Activated CD8-positive, alpha-beta memory T cell treated with anti-CD3 and anti-CD28 coated beads for 36 hours (primary cell): ENCODE results near the gene PIK3R5. TPM values are rescaled to one million over a fixed set of nuclear protein-coding genes. Genes with fewer than 3 reads are reported as not detected.
"Not testable (repeated sequence)": the region's sequence is repeated elsewhere in the genome, so short reads cannot be mapped to it uniquely, and the experiment has no call there.

Experiments used
- CTCF ChIA-PET: fragments of 350-600 bp; sonication (Branson Sonifier 250); formaldehyde crosslinking; loops from one replicate; lab custom pipeline; 2021; ENCODE audit warnings: antibody characterized with exemption; lab: Charles Lee
- POLR2A ChIA-PET: fragments of 350-600 bp; sonication (Branson Sonifier 250); formaldehyde crosslinking; loops from one replicate; lab custom pipeline; 2021; ENCODE audit warnings: antibody characterized with exemption; lab: Charles Lee
- total RNA-seq, 2 experiments: library from RNA; stranded (reverse); gene quantifications; one replicate each; pipeline ENCODE4 v1.2.3, GENCODE V29; 2021

PIK3R5 gene
- total RNA-seq, 2 experiments from 2014 or later: 23.2 to 24.6 TPM

DNA sequence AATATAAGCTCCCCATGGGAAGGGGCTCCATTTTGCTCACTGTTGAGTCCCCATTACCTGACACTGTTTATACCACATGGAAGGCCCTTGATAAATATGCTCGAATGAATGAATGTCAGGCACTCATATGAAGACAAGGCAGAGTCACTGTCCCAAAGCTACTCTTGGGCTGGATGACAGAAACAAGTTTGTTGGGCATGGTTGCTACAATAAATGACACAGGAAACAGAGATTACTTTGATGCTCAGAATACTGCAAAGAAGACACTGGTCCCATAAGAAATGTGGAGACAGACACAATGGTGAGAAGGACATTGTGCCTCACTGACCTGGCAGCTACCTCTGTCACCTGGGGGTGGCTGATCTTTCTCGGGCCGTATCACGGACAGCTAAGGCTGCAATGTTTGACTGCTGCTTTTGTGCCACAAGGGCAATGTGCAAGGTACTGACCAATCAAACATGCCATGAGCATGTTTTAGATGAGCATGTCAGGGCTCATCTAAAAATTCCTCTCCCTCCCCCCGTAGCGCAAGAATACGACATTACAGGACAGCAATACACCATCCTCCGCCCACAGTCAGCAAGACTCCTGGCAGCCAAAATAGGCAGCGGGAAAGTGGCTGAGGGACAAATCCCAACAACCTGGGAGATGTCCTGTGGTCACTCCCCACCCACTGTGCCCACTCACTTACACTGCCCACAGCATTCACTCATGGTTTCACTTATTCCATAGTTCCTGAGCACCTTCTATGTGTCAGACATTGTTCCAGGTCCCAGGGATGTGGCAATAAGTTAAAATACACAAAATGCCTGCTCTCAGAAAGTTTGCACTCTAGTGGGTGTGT is 103.1 kb downstream of the PIK3R5 start:
- POLR2A ChIA-PET: no interaction called here

GRCh38 chr17:8861495-8862181 is 103.9 kb downstream of the PIK3R5 start:
- ChIA-PET POLR2A (no interaction called here), CTCF (interaction anchor here (0.5 kb wide), 1 partner anchor 8 kb away, joined by 3 read pairs; no protein-coding TSS in a partner anchor)

More for the DNA sequence above, 103.1 kb downstream of the PIK3R5 start:
- CTCF ChIA-PET: interaction anchor here (0.5 kb wide), 1 partner anchor 9 kb away, joined by 3 read pairs; no protein-coding TSS in a partner anchor

DNA sequence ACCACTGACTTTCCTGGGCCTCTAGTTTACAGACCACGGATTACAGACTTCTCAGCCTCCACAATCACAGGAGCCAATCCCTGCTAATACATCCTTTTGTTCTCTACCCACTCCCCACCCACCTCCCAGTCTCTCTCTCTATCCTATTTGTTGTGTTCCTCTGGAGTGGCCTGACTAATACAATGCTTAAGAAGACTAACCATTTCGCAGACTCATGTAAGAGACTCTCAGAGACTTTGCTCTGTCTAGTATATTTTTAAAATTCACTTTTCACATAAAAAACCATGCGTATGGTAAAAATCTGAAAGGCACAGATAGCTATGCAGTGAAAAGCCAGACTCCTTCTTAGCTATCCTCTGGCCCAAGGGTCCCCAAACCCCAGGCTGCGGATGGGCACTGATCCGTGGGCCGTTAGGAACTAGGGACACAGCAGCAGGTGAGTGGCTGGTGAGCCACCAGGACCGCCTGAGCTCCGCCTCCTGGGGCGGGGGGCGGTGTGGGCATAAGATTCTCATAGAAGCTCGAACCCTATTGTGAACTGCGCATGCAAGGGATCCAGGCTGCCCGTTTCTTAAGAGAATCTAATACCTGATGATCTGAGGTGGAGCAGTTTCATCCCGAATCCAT is 105.6 kb downstream of the PIK3R5 start:
- CTCF ChIA-PET: no interaction called here
- POLR2A ChIA-PET: no interaction called here

GRCh38 chr17:8859027-8859803 is 106.3 kb downstream of the PIK3R5 start:
- ChIA-PET POLR2A (no interaction called here), CTCF (interaction anchor here (0.9 to 1.2 kb wide), 3 partner anchors 8 to 36 kb away, joined by 3 to 6 read pairs (median 5); partner anchors contain the start of gene PIK3R6)

DNA sequence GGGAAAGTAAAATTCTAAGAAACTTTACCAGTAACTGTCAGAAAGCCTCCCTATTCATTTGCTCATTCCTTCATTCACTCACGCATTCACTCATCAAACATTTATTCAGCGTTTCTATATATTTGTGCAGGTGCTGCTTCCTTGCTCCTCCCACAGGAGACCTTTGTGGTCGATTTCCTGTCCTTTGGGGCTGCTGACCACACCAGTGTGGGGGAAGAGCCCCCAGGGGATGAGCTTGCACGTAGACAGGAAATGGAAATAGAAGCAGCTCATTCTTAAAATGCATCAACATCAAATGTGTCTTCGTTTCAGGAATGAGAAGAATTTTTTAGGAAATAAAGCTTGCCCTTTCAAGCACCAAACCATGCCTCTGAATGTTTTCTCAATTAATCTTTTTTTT is 107.6 kb downstream of the PIK3R5 start:
- POLR2A ChIA-PET: interaction anchor here (0.6 to 0.7 kb wide), 6 partner anchors 11 to 416 kb away, joined by 4 to 11 read pairs (median 8); no protein-coding TSS in a partner anchor

GRCh38 chr17:8856869-8857575 is 108.5 kb downstream of the PIK3R5 start:
- CTCF ChIA-PET: interaction anchor here (0.7 kb wide), 1 partner anchor 34 kb away, joined by 3 read pairs; no protein-coding TSS in a partner anchor
- POLR2A ChIA-PET: interaction anchor here (0.6 to 0.7 kb wide), 3 partner anchors 30 to 488 kb away, joined by 4 to 9 read pairs (median 5); no protein-coding TSS in a partner anchor

More for the DNA sequence above, 107.6 kb downstream of the PIK3R5 start:
- CTCF ChIA-PET: interaction anchor here (0.6 to 1.2 kb wide), 8 partner anchors 9 to 146 kb away, joined by 3 to 6 read pairs (median 4); partner anchors contain the start of gene PIK3R6

DNA sequence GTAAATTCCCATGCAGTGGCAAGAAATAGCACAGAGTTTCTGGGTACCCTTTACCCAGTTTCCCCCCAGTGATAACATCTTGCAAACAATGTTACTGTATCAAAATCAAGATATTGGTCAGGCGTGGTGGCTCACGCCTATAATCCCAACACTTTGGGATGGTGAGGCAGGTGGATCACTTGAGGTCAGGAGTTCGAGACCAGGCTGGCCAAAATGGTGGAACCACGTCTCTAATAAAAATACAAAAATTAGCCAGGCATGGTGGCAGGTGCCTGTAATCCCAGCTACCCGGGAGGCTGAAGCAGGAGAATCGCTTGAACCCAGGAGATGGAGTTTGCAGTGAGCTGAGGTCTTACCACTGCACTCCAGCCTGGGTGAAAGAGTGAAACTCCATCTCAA is 109.3 kb downstream of the PIK3R5 start:
- POLR2A ChIA-PET, CTCF ChIA-PET: not testable (repeated sequence)

DNA sequence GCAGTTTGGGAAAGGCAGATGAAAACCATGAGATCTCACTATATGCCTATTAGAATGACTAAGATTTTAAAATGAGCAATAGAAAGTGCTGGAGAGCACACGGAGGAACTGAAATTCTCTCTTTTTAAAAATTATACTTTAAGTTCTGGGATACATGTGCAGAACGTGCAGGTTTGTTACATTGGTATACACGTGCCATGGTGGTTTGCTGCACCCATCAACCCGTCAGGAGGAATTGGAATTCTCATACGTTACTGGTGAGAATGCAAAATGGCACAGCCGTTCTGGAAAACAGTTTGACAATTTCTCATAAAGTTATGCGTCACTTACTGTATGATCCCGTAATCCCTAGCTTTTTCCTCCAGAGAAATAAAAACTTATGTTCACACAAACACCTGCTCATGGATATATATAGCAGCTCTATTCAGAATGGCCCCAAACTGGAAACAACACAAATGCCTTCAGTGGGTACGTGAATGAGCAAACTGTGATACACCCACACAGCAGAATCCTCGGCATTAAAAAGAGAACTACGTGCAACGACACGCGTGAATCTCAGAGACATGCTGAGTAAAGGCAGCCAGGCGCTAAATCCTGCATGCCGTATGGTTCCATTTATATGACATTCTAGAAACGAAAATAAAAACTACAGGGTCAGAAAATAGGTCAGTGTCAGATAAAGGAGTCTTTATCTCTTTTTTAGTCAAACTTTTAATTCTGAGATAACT is 109.9 kb downstream of the PIK3R5 start:
- ChIA-PET POLR2A (no interaction called here), CTCF (no interaction called here)

DNA sequence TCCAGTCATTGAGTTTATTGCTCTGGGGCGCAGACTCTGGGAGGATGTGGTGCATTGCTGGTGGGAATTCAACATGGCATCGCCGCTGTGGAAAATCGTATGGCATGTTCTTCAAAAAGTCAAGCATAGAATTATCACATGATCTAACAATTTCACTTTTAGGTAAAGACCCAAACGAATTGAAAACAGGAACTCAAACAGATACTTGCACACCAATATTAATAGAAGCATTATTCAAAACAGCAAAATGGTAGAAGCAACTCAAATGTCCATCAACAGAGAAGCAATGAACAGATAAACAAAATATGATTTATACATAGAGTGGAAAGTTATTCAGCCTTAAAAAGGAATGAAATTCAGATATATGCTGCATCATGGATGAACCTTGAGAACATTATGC is 113.9 kb downstream of the PIK3R5 start:
- POLR2A ChIA-PET: no interaction called here

DNA sequence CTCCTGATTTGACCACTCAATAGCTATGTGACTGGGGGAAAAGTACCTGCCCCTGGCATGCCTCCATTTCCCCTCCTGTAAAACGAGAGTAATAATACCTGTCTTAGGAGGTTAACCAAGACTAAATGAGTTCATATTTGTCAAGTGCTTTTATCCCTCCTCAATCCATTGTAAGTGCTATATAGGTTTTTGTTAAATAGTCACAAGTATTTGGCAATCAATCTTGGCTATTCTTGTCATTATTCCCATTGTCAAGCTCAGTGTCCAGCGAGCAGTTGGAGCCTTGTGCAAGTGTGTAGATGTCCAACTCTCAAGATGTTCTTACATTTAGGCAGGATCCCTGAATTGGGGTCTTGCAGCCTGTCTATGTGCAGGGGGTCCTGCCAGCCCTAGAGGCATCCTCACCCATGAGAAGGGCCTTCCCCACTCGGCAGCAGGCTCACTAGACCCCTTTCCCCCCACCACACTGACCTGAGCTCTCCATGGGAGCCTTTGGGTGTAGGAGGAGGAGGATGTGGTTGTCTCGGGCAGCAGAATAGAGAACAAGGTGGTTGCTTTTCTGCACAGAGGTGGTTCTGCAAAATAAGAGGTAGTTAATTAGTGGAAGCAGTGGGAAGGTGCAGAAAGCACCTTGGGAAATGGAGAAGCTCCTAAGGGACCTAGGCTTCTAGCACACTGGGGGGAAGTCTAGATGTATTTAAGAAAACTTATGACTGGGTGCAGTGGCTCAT is 116.0 kb downstream of the PIK3R5 start:
- CTCF ChIA-PET: interaction anchor here (0.5 to 0.9 kb wide), 2 partner anchors 119 to 136 kb away, joined by 4 to 5 read pairs; no protein-coding TSS in a partner anchor
- POLR2A ChIA-PET: no interaction called here

More for the DNA sequence above, 113.9 kb downstream of the PIK3R5 start:
- CTCF ChIA-PET: no interaction called here

DNA sequence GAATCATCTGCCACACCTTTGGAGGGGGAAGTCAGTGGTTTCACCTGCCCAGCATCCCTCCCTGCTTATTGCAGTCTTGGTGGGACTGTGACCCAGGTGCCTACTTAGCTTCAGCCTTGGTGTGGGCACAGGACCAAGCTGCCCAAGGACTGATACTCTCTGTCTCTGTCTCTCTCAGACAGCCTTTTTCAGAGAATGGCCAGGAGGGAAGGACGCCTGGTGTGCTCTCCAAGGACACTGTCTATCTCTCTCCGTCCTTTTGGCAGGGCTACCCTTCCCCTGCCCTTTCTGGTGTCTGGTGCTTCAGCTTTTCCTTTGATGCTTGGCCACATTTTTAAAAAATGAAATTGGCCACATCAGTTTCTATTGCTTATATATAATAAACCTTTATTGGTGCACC is 117.6 kb downstream of the PIK3R5 start:
- POLR2A ChIA-PET: no interaction called here
- CTCF ChIA-PET: no interaction called here

GRCh38 chr17:8846768-8847211 is 118.7 kb downstream of the PIK3R5 start:
- CTCF ChIA-PET: interaction anchor here (0.7 kb wide), 1 partner anchor 21 kb away, joined by 4 read pairs; no protein-coding TSS in a partner anchor
- POLR2A ChIA-PET: interaction anchor here (0.6 kb wide), 1 partner anchor 11 kb away, joined by 9 read pairs; no protein-coding TSS in a partner anchor

DNA sequence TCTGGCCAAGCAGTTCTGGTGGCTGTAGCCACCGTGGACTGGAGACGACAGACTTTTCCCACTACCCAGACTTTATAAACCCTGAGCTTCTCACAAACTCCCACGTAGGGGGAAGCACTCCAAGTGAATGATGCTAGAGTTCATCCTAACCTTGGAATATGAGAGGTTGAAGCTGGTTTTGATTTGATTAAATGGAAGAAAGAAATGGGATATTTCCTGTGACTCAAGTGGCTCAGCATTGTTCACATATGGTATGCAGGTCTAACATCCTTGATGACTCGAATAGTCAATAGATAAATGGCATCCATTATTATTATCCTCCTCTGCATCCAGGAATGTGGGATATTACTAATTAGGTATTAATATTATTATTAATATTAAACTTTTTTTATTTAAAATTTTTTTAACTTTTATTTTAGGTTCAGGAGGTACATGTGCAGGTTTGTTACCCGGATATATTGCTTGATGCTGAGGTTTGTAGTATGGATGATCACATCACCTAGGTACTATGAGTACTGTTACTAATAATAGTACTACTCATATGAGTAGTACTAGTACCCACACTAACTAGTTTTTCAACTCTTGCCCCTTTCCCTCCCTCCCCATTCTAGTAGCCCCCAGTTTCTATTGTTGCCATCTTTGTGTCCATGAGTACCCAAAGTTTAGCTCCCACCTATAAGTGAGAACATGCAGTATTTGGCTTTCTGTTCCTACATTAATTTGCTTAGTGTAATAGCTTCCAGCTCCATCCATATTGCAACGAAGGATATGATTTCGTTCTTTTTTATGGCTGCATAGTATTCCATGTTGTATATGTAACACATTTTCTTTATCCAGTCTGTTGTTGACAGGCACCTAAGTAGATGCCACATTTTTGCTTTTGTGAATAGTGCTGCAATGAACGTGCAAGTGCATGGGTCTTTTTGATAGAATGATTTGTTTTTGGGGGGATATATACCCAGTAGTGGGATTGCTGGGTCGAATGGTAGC is 121.0 kb downstream of the PIK3R5 start:
- POLR2A ChIA-PET: no interaction called here
- CTCF ChIA-PET: no interaction called here

GRCh38 chr17:8843344-8843743 is 122.2 kb downstream of the PIK3R5 start:
- CTCF ChIA-PET: no interaction called here
- POLR2A ChIA-PET: no interaction called here

GRCh38 chr17:8841844-8842243 is 123.7 kb downstream of the PIK3R5 start:
- POLR2A ChIA-PET: no interaction called here

More at GRCh38 chr17:8841844-8842243, 123.7 kb downstream of the PIK3R5 start:
- CTCF ChIA-PET: no interaction called here
